NB4 (cell line): ENCODE measurements around the gene CSMD2.

Experiments used
- MYC ChIP-seq: IDR thresholded peaks from 2 replicates; pipeline ENCODE4 v1.6.1; 2011; ENCODE audit warnings: low read depth, low read length
- POLR2A ChIP-seq: IDR thresholded peaks from 2 replicates; pipeline ENCODE4 v1.6.1; 2011; ENCODE audit warnings: mild to moderate bottlenecking; ENCODE audit not compliant: insufficient read length; ENCODE audit errors: extremely low read depth
- TF ChIP-seq, protein P1 (sequence below): IDR thresholded peaks from one replicate; pipeline ENCODE4 v1.5.1; 2012; ENCODE audit warnings: low read depth, low read length
- TF ChIP-seq, protein P2 (sequence below): IDR thresholded peaks from 2 replicates; pipeline ENCODE4 v1.6.1; 2011; ENCODE audit warnings: low read depth, low read length

GRCh38 chr1:34213956-34214355, 48.9 kb upstream of the CSMD2 start:
- TF ChIP-seq, protein P1, sequence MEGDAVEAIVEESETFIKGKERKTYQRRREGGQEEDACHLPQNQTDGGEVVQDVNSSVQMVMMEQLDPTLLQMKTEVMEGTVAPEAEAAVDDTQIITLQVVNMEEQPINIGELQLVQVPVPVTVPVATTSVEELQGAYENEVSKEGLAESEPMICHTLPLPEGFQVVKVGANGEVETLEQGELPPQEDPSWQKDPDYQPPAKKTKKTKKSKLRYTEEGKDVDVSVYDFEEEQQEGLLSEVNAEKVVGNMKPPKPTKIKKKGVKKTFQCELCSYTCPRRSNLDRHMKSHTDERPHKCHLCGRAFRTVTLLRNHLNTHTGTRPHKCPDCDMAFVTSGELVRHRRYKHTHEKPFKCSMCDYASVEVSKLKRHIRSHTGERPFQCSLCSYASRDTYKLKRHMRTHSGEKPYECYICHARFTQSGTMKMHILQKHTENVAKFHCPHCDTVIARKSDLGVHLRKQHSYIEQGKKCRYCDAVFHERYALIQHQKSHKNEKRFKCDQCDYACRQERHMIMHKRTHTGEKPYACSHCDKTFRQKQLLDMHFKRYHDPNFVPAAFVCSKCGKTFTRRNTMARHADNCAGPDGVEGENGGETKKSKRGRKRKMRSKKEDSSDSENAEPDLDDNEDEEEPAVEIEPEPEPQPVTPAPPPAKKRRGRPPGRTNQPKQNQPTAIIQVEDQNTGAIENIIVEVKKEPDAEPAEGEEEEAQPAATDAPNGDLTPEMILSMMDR: no peak
- no peak for TF ChIP-seq POLR2A
- TF ChIP-seq, protein P2, sequence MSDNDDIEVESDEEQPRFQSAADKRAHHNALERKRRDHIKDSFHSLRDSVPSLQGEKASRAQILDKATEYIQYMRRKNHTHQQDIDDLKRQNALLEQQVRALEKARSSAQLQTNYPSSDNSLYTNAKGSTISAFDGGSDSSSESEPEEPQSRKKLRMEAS: no peak
- TF ChIP-seq MYC: no peak
